Adrenal gland (tissue), 12 donors: ENCODE data around the gene KIFC3. TPM values are rescaled to one million over a fixed set of nuclear protein-coding genes. Genes with fewer than 3 reads are reported as not detected.

Experiments
- DNase-seq, 7 donors: peaks; one replicate each; pipeline ENCODE4 v3.0.0-alpha.2; 2019 to 2020
- H3K27ac ChIP-seq, 5 donors: fragments of 200-600 bp; sonication (generic) in 4 of 5; 1 replicate in 3 of 5; 2 replicates in 2 of 5; pipeline versions ENCODE4 v1.5.1 to v1.8.0; 2016 to 2020; ENCODE audit warnings: mild to moderate bottlenecking in 1 of 5
- H3K27me3 ChIP-seq: fragments of 200-600 bp; 2 replicates; pipeline ENCODE4 v1.8.0; 2021
- H3K36me3 ChIP-seq, 2 donors: fragments of 200-600 bp; replicated peaks in 1 of 2; 1 replicate in 1 of 2; 2 replicates in 1 of 2; pipeline versions ENCODE4 v1.5.1 to v1.8.0; 2018 to 2022
- H3K4me1 ChIP-seq, 2 donors: fragments of 200-600 bp; replicated peaks in 1 of 2; 1 replicate in 1 of 2; 2 replicates in 1 of 2; pipeline versions ENCODE4 v1.5.1 to v1.8.0; 2018 to 2021
- H3K4me3 ChIP-seq, 4 donors: fragments of 200-600 bp; sonication (generic) in 3 of 4; one replicate each; pipeline ENCODE4 v1.5.1; 2016 to 2018
- H3K9me3 ChIP-seq, 3 donors: fragments of 200-600 bp; sonication (generic) in 1 of 3; replicated peaks in 1 of 3; 1 replicate in 2 of 3; 2 replicates in 1 of 3; pipeline versions ENCODE4 v1.5.1 to v1.8.0; 2016 to 2021
- POLR2A ChIP-seq, 2 donors: fragments of 450-650 bp; IDR thresholded peaks; one replicate each; pipeline ENCODE4 v1.6.1; 2017; ENCODE audit warnings: antibody characterized with exemption in 2 of 2, mild to moderate bottlenecking in 2 of 2, moderate library complexity in 1 of 2
- WGBS, 4 donors: extraction: QIAGEN DNeasy Blood & Tissue Kit in 2 of 4; methylation state at CpG; one replicate each; pipeline versions ENCODE4 v1.1.5 to v1.1.7; 2013 to 2017; 5-methylcytosine and 5-hydroxymethylcytosine counted together
- intact Hi-C, 2 donors: fragments of 100-400 bp; cut with DNase I; formaldehyde crosslinking; loops; one replicate each; pipeline versions ENCODE4 v1.14.1 to v1.15.0; 2022 to 2023
- polyA plus RNA-seq, 3 donors: library from polyadenylated mRNA; stranded (reverse); fragments of 200-250 nt in 2 of 3; fragments of 350-450 nt in 1 of 3; fragmentation: Illumina TruSeq in 1 of 3; extraction: RNeasy Lipid Tissue Mini Kit (QIAGEN cat#74804) in 1 of 3; gene quantifications; one replicate each; pipeline ENCODE4 v1.2.3, GENCODE V29; 2013 to 2014
- total RNA-seq, 9 donors: library from RNA; depleted of rRNA in 4 of 9; stranded (reverse); fragments of >200 nt in 4 of 9; fragments of 120-200 nt in 1 of 9; fragmentation: NEBNext Ultra II Directional in 1 of 9; extraction: Animal tissue kit (Norgen Biotek cat#: 25700) in 1 of 9; gene quantifications; one replicate each; pipeline versions ENCODE4 v1.1.0 to v1.2.4, GENCODE V29; 2013 to 2023
- TF ChIP-seq, protein P1 (sequence below), 6 experiments: fragments of 450-650 bp in 4 of 6; fragments of 200-600 bp in 2 of 6; sonication (generic) in 1 of 6; IDR thresholded peaks; 1 replicate in 5 of 6; 2 replicates in 1 of 6; pipeline versions ENCODE4 v1.5.1 to v1.8.0; 2016 to 2021; ENCODE audit warnings: antibody characterized with exemption in 6 of 6, mild to moderate bottlenecking in 2 of 6, moderate library complexity in 1 of 6
- donor health status: healthy with polysubstance abuse.
- donor health status: Bipolar disorder and iron deficiency.
- donor health status: DM: yes; HTN: yes; CAD: no.
- donor health status: DM: no; HTN: no; CAD: no.
- donor health status: DM: no; HTN: no; CAD: no.
- donor health status: DM: yes; HTN: yes; CAD: no.

The KIFC3 gene
- total and polyA plus RNA-seq, 12 donors = 15.5 to 130 (median 60.0) TPM

DNA sequence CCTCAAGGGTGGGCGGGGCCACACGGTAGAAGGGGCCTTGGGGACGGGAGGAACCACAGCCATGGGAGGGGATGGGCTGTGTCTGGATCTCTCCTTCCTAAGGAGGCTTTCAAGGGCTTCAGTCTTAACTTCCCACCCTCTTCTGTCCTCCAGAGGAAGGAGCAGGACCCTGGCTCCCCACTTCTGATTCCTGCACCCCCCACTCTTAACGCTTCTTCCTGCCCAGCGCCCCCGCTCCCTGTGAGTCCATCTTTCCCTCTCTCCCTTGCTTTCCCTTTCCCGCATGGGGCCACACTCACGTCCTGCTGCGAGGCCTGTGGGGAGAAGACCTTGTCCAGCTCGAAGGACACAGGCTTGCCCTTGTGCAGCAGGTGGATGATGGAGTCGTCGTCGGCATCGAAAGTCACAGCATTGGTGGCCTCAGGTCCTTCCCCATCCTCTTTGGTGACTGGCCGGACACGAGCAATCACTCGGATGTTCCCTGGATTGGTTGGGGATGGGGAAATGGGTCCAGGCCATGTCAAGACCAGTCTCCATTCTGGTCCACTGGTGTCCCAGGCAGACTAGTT is 37.0 kb downstream of the KIFC3 start:
- 82 to 89% (median 86%) methylated on average over 17 of the region's 17 CpGs for WGBS, 4 donors
- intact Hi-C loops = no loop called here
- H3K27ac ChIP-seq = no peak overlapping the region

DNA sequence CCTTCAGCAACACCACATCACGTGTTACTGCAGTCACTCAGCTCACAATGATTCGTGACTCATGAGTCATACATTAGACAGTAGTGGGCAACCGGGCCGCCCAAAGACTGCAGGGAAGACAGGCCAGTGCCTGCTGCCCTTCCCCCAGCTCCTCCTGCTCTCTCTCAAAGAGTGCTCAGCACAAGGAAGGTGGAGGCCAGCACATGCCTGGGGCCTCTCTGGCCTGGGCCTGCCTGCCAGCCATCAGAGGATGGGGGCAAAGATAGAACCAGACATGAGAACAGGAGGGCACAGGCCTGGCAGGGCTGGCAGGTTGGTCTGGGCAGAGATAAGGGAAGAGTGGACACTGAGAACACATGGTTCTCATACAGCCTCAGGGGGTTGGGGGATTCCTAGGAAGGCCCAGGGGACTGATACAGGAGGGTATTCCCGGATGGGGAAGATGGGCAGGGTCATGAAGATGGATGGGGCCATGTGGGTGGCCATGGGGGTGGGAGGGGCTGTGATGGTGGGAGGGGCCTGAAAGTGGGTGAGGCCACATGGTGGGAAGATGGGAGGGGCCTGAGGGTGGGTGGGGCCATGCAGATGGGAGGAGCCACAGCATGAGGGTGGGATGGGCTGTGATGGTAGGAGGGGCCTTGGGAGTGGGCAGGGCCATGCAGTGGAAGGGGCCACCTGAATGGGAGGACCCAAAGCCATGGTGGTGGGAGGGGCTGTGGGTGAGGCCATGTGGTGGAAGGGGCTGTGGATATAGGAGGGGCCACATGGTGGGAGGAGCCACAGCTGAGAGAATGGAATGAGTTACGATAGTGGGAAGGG is 37.7 kb downstream of the KIFC3 start:
- DNase-seq = peak; percentile 64 to 86 (median 76)
- intact Hi-C loops = no loop called here
- H3K27ac ChIP-seq = peak overlapping the region in 2 of 5 donors; percentile 58 to 68
- no peak overlapping the region for H3K4me3 ChIP-seq
- 44 to 53% (median 49%) methylated on average over 4 to 6 of the region's 6 CpGs for WGBS, 4 donors
- H3K9me3 ChIP-seq = no peaks in the 10 kb centered on the region
- peaks cover 6% of the 10 kb centered on the region in 2 donors for H3K4me1 ChIP-seq
- peaks cover 0 to 59% of the 10 kb centered on the region in 2 donors for H3K36me3 ChIP-seq
- TF ChIP-seq POLR2A (IDR thresholded peaks at IDR 0.05) = no peak
- TF ChIP-seq, protein P1, sequence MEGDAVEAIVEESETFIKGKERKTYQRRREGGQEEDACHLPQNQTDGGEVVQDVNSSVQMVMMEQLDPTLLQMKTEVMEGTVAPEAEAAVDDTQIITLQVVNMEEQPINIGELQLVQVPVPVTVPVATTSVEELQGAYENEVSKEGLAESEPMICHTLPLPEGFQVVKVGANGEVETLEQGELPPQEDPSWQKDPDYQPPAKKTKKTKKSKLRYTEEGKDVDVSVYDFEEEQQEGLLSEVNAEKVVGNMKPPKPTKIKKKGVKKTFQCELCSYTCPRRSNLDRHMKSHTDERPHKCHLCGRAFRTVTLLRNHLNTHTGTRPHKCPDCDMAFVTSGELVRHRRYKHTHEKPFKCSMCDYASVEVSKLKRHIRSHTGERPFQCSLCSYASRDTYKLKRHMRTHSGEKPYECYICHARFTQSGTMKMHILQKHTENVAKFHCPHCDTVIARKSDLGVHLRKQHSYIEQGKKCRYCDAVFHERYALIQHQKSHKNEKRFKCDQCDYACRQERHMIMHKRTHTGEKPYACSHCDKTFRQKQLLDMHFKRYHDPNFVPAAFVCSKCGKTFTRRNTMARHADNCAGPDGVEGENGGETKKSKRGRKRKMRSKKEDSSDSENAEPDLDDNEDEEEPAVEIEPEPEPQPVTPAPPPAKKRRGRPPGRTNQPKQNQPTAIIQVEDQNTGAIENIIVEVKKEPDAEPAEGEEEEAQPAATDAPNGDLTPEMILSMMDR (IDR thresholded peaks at IDR 0.05) = no peak
- no peaks in the 10 kb centered on the region for H3K27me3 ChIP-seq

More for the DNA sequence above, 37.0 kb downstream of the KIFC3 start:
- Histone ChIP-seq H3K36me3 (peaks cover 0 to 59% of the 10 kb centered on the region in 2 donors), H3K9me3 (no peaks in the 10 kb centered on the region), H3K27me3 (no peaks in the 10 kb centered on the region), H3K4me1 (peaks cover 6% of the 10 kb centered on the region in 2 donors), H3K4me3 (no peak overlapping the region)
- TF ChIP-seq, protein P1 (IDR thresholded peaks at IDR 0.05) = no peak
- TF ChIP-seq POLR2A (IDR thresholded peaks at IDR 0.05) = no peak
- DNase-seq = no peak

DNA sequence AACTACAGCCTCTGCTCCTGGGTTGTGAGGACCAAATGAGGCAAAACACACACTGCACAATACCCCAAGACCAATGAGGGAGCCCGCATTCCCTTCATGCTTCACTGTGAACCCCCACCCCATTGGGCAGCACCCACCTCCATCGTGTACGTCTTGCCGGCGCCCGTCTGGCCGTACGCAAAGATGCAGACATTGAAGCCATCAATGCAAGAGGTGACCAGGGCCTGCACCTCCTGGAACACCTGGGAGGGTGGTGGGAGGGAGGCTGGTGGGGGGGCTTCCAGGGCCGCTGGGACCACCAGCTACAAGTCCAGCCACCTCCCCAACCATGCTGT is 38.3 kb downstream of the KIFC3 start:
- Histone ChIP-seq H3K9me3 (no peaks in the 10 kb centered on the region), H3K27ac (peak overlapping the region in 2 of 5 donors; percentile 58 to 68), H3K4me1 (peaks cover 6% of the 10 kb centered on the region in 2 donors), H3K27me3 (no peaks in the 10 kb centered on the region), H3K4me3 (no peak overlapping the region), H3K36me3 (peaks cover 0 to 57% of the 10 kb centered on the region in 2 donors)
- intact Hi-C loops = no loop called here
- WGBS, 4 donors = 89 to 100% (median 94%) methylated on average over 4 to 9 of the region's 9 CpGs
- DNase-seq = no peak
- TF ChIP-seq POLR2A (IDR thresholded peaks at IDR 0.05) = no peak
- TF ChIP-seq, protein P1 (IDR thresholded peaks at IDR 0.05) = no peak

DNA sequence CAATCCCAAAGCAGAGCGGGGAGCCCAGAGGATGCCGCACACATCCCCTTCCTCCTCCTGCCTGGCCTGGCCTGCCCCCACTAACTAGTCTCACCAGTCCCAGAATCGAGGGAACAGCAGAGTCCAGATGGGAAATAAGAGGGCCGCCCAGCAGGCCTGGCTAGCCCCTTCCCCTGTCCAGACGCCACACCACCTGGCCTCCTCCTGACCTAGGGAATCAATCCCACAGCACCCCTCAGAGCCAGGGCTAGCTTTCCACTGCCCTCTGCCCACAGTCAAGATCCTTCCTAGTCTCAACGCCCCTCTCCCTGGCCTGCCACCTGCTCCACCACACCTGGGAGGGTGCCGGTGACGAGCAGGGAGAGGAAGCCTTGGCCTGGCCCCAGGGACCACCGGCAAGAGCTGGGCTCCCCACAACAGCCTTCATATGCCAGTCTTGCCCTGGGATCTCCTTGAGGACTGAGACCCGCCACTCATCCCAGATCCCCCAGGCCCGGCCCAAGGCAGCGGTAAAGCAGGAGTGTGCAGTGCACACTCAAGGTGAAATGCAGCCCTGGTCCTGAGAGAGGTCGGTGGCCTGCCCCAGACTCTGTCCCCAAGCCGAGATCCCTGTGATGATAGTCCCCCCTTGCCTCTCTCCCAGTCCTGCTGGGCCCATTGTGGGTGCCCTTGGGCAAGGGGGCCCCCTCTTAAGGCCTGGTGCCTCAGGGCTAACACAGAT is 38.8 kb downstream of the KIFC3 start:
- TF ChIP-seq POLR2A (IDR thresholded peaks at IDR 0.05) = no peak
- TF ChIP-seq, protein P1 (IDR thresholded peaks at IDR 0.05) = no peak
- H3K27me3 ChIP-seq = no peaks in the 10 kb centered on the region
- H3K9me3 ChIP-seq = no peaks in the 10 kb centered on the region
- H3K4me3 ChIP-seq = no peak overlapping the region
- DNase-seq = no peak
- H3K36me3 ChIP-seq = peaks cover 0 to 59% of the 10 kb centered on the region in 2 donors
- 81 to 95% (median 93%) methylated on average over 8 to 14 of the region's 14 CpGs for WGBS, 4 donors
- peaks cover 6% of the 10 kb centered on the region in 2 donors for H3K4me1 ChIP-seq
- peak overlapping the region in 1 of 5 donors; percentile 58 for H3K27ac ChIP-seq
- intact Hi-C loops = no loop called here
